WTC11 (cell line): Measurements from ENCODE around the gene TMEM252. TPM values are rescaled to one million over a fixed set of nuclear protein-coding genes. Genes with fewer than 3 reads are reported as not detected.

Experiments used
- ATAC-seq: fragments of 200-7000 bp; cut with Tn5 transposase; 2 replicates; pipeline ENCODE4 v1.10.0; 2021; ENCODE audit warnings: mild to moderate bottlenecking, moderate library complexity
- CTCF ChIA-PET: fragments of 300-600 bp; sonication (Branson Sonifier 250); formaldehyde crosslinking; loops from one replicate; lab custom pipeline; 2021; ENCODE audit warnings: antibody characterized with exemption; lab: Charles Lee
- POLR2A ChIA-PET: fragments of 350-600 bp; sonication (Branson Sonifier 250); formaldehyde crosslinking; loops from one replicate; lab custom pipeline; 2021; ENCODE audit warnings: antibody characterized with exemption; lab: Charles Lee
- DNase-seq: peaks from one replicate; pipeline ENCODE4 v3.0.0; 2021; ENCODE audit warnings: low spot score
- H3K27ac Mint-ChIP-seq: 2 replicates; pipeline ENCODE4 v1.8.0; 2021; ENCODE audit warnings: mixed read lengths
- H3K27me3 Mint-ChIP-seq: 2 replicates; pipeline ENCODE4 v1.8.0; 2021; ENCODE audit warnings: low read depth, mild to moderate bottlenecking, moderate library complexity, mixed read lengths
- H3K36me3 Mint-ChIP-seq: 2 replicates; pipeline ENCODE4 v1.8.0; 2021; ENCODE audit warnings: mixed read lengths
- H3K4me1 Mint-ChIP-seq: 2 replicates; pipeline ENCODE4 v1.8.0; 2022; ENCODE audit warnings: mixed read lengths
- H3K4me3 Mint-ChIP-seq: 2 replicates; pipeline ENCODE4 v1.8.0; 2021; ENCODE audit warnings: mild to moderate bottlenecking, moderate library complexity, mixed read lengths
- H3K9me3 Mint-ChIP-seq: 2 replicates; pipeline ENCODE4 v1.8.0; 2021; ENCODE audit warnings: mixed read lengths
- AR ChIP-seq: fragments of 250-450 bp; sonication (Bioruptor Pico); IDR thresholded peaks from 2 replicates; pipeline ENCODE4 v1.9.0; 2021; ENCODE audit warnings: mild to moderate bottlenecking
- FOXJ3 ChIP-seq: sonication (generic); formaldehyde crosslinking; IDR thresholded peaks from 2 replicates; pipeline ENCODE4 v1.9.0; 2021; ENCODE audit warnings: missing genetic modification reagents, mild to moderate bottlenecking, borderline replicate concordance
- FOXP4 ChIP-seq: sonication (generic); formaldehyde crosslinking; IDR thresholded peaks from 2 replicates; pipeline ENCODE4 v1.8.0; 2022; ENCODE audit warnings: mild to moderate bottlenecking, missing genetic modification reagents
- NFATC4 ChIP-seq: fragments of 250-450 bp; sonication (Bioruptor Pico); IDR thresholded peaks from 2 replicates; pipeline ENCODE4 v1.9.0; 2021; ENCODE audit warnings: mild to moderate bottlenecking
- USF2 ChIP-seq: sonication (generic); formaldehyde crosslinking; IDR thresholded peaks from 2 replicates; pipeline ENCODE4 v1.8.1; 2023; ENCODE audit warnings: mild to moderate bottlenecking, missing genetic modification reagents, moderate library complexity
- total RNA-seq: library from RNA; stranded (reverse); gene quantifications from 3 replicates; pipeline ENCODE4 v1.2.3, GENCODE V29; 2021

The TMEM252 gene
- total RNA-seq, 1 experiment from 2014 or later = not detected

GRCh38 chr9:68488126-68488525, 52.6 kb downstream of the TMEM252 start:
- CTCF ChIA-PET = no interaction called here
- POLR2A ChIA-PET = no interaction called here
- peaks cover 77% of the 10 kb centered on the region for H3K27me3 Mint-ChIP-seq

More at GRCh38 chr9:68488126-68488525, 52.6 kb downstream of the TMEM252 start:
- Mint-ChIP-seq H3K4me3 (no peak overlapping the region), H3K4me1 (no peaks in the 10 kb centered on the region), H3K9me3 (peaks cover 15% of the 10 kb centered on the region), H3K36me3 (peaks cover 2% of the 10 kb centered on the region; the same call in 1 of the 2 replicates), H3K27ac (no peak overlapping the region)
- DNase-seq = no peak
- ATAC-seq = no peak
- TF ChIP-seq FOXJ3 (CRISPR knock-in tag) (no peak), USF2 (CRISPR knock-in tag) (no peak), NFATC4 (CRISPR knock-in tag) (no peak), AR (CRISPR knock-in tag) (no peak), FOXP4 (CRISPR knock-in tag) (no peak)

Other genes starting within 250 kb of the TMEM252 start
- not detected in 3 replicates for gene FOXD4L3, start 238.0 kb downstream of the TMEM252 start, total RNA-seq
- 0.11 to 0.16 TPM (median 0.13 TPM) in 3 replicates for gene PGM5, start 184.3 kb downstream of the TMEM252 start, total RNA-seq
- gene PIP5K1B, start 164.4 kb upstream of the TMEM252 start, total RNA-seq = 5.2 to 6.0 TPM (median 5.7 TPM) in 3 replicates